IMR-90 (cell line): ENCODE results near the gene WSB1. TPM values are rescaled to one million over a fixed set of nuclear protein-coding genes. Genes with fewer than 3 reads are reported as not detected.

ENCODE experiments used
- ATAC-seq: fragments of 200-7000 bp; cut with Tn5 transposase; 2 replicates; pipeline ENCODE4 v1.9.1; 2020; ENCODE audit warnings: low read depth, mild to moderate bottlenecking, moderate library complexity
- BruUV-seq: library from RNA; stranded (reverse); fragments of 400-500 nt; replicated peaks from 2 replicates; lab custom pipeline; 2021; lab: Mats Ljungman, UMichigan
- CTCF ChIA-PET: fragments of 300-600 bp; formaldehyde crosslinking; extraction: SDS; loops from one replicate; lab custom pipeline; 2021; ENCODE audit warnings: antibody characterized with exemption; lab: Yijun Ruan, JAX
- POLR2A ChIA-PET: fragments of 300-600 bp; sonication (Branson Sonifier 250); formaldehyde crosslinking; loops from one replicate; lab custom pipeline; 2022; ENCODE audit warnings: antibody characterized with exemption; ENCODE audit not compliant: unreplicated experiment; lab: Charles Lee
- DNase-seq: peaks from one replicate; pipeline ENCODE4 v3.0.0; 2013
- H2AFZ ChIP-seq: replicated peaks from 2 replicates; pipeline ENCODE3; 2013; ENCODE audit warnings: low read length, mild to moderate bottlenecking; ENCODE audit not compliant: poor library complexity
- H2AK5ac ChIP-seq: 2 replicates; pipeline ENCODE4 v1.6.1; 2013; ENCODE audit warnings: low read depth, low read length, inconsistent platforms
- H2AK9ac ChIP-seq: replicated peaks from 2 replicates; pipeline ENCODE3; 2013; ENCODE audit warnings: mild to moderate bottlenecking, low read depth, low read length, moderate library complexity; ENCODE audit not compliant: poor library complexity
- H2BK120ac ChIP-seq: 2 replicates; pipeline ENCODE4 v1.6.1; 2013; ENCODE audit warnings: low read depth, low read length, inconsistent platforms
- H2BK15ac ChIP-seq: 3 replicates; pipeline ENCODE4 v1.6.1; 2013; ENCODE audit warnings: low read depth, low read length, inconsistent platforms
- H2BK20ac ChIP-seq: 2 replicates; pipeline ENCODE4 v1.6.1; 2013; ENCODE audit warnings: low read depth, mild to moderate bottlenecking, inconsistent platforms, low read length, moderate library complexity
- H2BK5ac ChIP-seq: 2 replicates; pipeline ENCODE4 v1.6.1; 2013; ENCODE audit warnings: mild to moderate bottlenecking, low read depth, low read length, inconsistent platforms; ENCODE audit not compliant: poor library complexity, severe bottlenecking
- H3K14ac ChIP-seq: replicated peaks from 2 replicates; pipeline ENCODE4 v1.6.1; 2013; ENCODE audit warnings: low read depth, low read length, inconsistent platforms
- H3K18ac ChIP-seq: 2 replicates; pipeline ENCODE4 v1.6.1; 2013; ENCODE audit warnings: low read depth, low read length, control low read depth
- H3K23ac ChIP-seq: 2 replicates; pipeline ENCODE4 v1.6.1; 2013; ENCODE audit warnings: low read depth, low read length, inconsistent platforms
- H3K27ac ChIP-seq: 2 replicates; pipeline ENCODE4 v1.5.1; 2013; ENCODE audit warnings: mild to moderate bottlenecking, control low read depth, low read length; ENCODE audit not compliant: insufficient read depth
- H3K27me3 ChIP-seq: 2 replicates; pipeline ENCODE4 v1.6.1; 2013; ENCODE audit warnings: low read length; ENCODE audit not compliant: control insufficient read depth, insufficient read depth
- H3K36me3 ChIP-seq: 2 replicates; pipeline ENCODE4 v1.6.1; 2013; ENCODE audit warnings: low read length, mixed read lengths; ENCODE audit not compliant: control insufficient read depth, insufficient read depth
- H3K4ac ChIP-seq: 2 replicates; pipeline ENCODE4 v1.6.1; 2013; ENCODE audit warnings: low read depth, low read length, inconsistent platforms
- H3K4me1 ChIP-seq: 2 replicates; pipeline ENCODE4 v1.6.1; 2013; ENCODE audit warnings: low read length, mixed read lengths; ENCODE audit not compliant: control insufficient read depth, insufficient read depth
- H3K4me2 ChIP-seq: 2 replicates; pipeline ENCODE4 v1.6.1; 2013; ENCODE audit warnings: low read depth, mild to moderate bottlenecking, control low read depth, low read length, moderate library complexity
- H3K4me3 ChIP-seq: 2 replicates; pipeline ENCODE4 v1.5.1; 2013; ENCODE audit warnings: low read depth, mild to moderate bottlenecking, control low read depth, low read length, moderate library complexity; ENCODE audit not compliant: insufficient read depth
- H3K56ac ChIP-seq: 2 replicates; pipeline ENCODE4 v1.6.1; 2013; ENCODE audit warnings: low read length, inconsistent platforms; ENCODE audit not compliant: insufficient read depth; ENCODE audit errors: extremely low read depth
- H3K79me1 ChIP-seq, 2 experiments: 2 replicates each; pipeline ENCODE4 v1.6.1; 2013; ENCODE audit warnings: low read length in 2 of 2, inconsistent platforms in 1 of 2, low read depth in 1 of 2
- H3K9ac ChIP-seq: 2 replicates; pipeline ENCODE4 v1.6.1; 2013; ENCODE audit warnings: low read depth, low read length, control low read depth
- H3K9me1 ChIP-seq: 2 replicates; pipeline ENCODE4 v1.6.1; 2013; ENCODE audit warnings: low read length, inconsistent platforms; ENCODE audit not compliant: insufficient read depth
- H3K9me3 ChIP-seq: 2 replicates; pipeline ENCODE4 v1.6.1; 2013; ENCODE audit warnings: low read length; ENCODE audit not compliant: control insufficient read depth, insufficient read depth
- H4K20me1 ChIP-seq: 2 replicates; pipeline ENCODE4 v1.6.1; 2013; ENCODE audit warnings: low read length, inconsistent platforms; ENCODE audit not compliant: insufficient read depth
- H4K5ac ChIP-seq: 2 replicates; pipeline ENCODE4 v1.6.1; 2013; ENCODE audit warnings: mild to moderate bottlenecking, low read depth, low read length, control low read depth
- H4K8ac ChIP-seq, 2 experiments: 2 replicates each; pipeline ENCODE4 v1.6.1; 2013; ENCODE audit warnings: low read depth in 2 of 2, low read length in 2 of 2, control low read depth in 1 of 2, inconsistent platforms in 1 of 2
- H4K91ac ChIP-seq: 2 replicates; pipeline ENCODE4 v1.6.1; 2013; ENCODE audit warnings: low read depth, low read length, inconsistent platforms; ENCODE audit not compliant: insufficient read depth
- BHLHE40 ChIP-seq: fragments of 150-350 bp; IDR thresholded peaks from 2 replicates; pipeline ENCODE4 v1.6.1; 2016; ENCODE audit warnings: mild to moderate bottlenecking, low read depth, low read length
- CEBPB ChIP-seq: IDR thresholded peaks from 2 replicates; pipeline ENCODE4 v1.6.1; 2012; ENCODE audit warnings: low read depth, low read length, improper control_type of control experiment
- CHD1 ChIP-seq: IDR thresholded peaks from 2 replicates; pipeline ENCODE4 v1.6.1; 2012; ENCODE audit warnings: low read depth, low read length, improper control_type of control experiment
- CTCF ChIP-seq: conservative IDR thresholded peaks from 2 replicates; pipeline ENCODE4 v1.5.1; 2012; ENCODE audit warnings: mild to moderate bottlenecking, low read depth, low read length, improper control_type of control experiment
- ELK1 ChIP-seq: fragments of 150-350 bp; IDR thresholded peaks from 2 replicates; pipeline ENCODE4 v1.6.1; 2016; ENCODE audit warnings: low read depth, mild to moderate bottlenecking, low read length, moderate library complexity, borderline replicate concordance
- FOS ChIP-seq: fragments of 150-350 bp; IDR thresholded peaks from 2 replicates; pipeline ENCODE4 v1.6.1; 2016; ENCODE audit warnings: low read depth, low read length
- MAFK ChIP-seq: IDR thresholded peaks from 2 replicates; pipeline ENCODE4 v1.6.1; 2012; ENCODE audit warnings: low read depth, low read length, improper control_type of control experiment
- MAZ ChIP-seq: IDR thresholded peaks from 2 replicates; pipeline ENCODE4 v1.6.1; 2012; ENCODE audit warnings: low read depth, mild to moderate bottlenecking, low read length, improper control_type of control experiment, moderate library complexity, borderline replicate concordance
- NFE2L2 ChIP-seq: fragments of 150-350 bp; IDR thresholded peaks from 2 replicates; pipeline ENCODE4 v1.6.1; 2016; ENCODE audit warnings: low read depth, mild to moderate bottlenecking, low read length
- RAD21 ChIP-seq: IDR thresholded peaks from 2 replicates; pipeline ENCODE4 v1.6.1; 2012; ENCODE audit warnings: low read length, improper control_type of control experiment
- RCOR1 ChIP-seq: IDR thresholded peaks from 2 replicates; pipeline ENCODE4 v1.6.1; 2012; ENCODE audit warnings: mild to moderate bottlenecking, low read length, improper control_type of control experiment; ENCODE audit not compliant: insufficient replicate concordance
- RFX5 ChIP-seq: IDR thresholded peaks from 2 replicates; pipeline ENCODE4 v1.8.0; 2012; ENCODE audit warnings: low read depth, mild to moderate bottlenecking, low read length, moderate library complexity
- SMC3 ChIP-seq: fragments of 150-350 bp; IDR thresholded peaks from 2 replicates; pipeline ENCODE4 v1.6.1; 2016; ENCODE audit warnings: low read depth, mild to moderate bottlenecking, antibody characterized with exemption, low read length, moderate library complexity
- USF2 ChIP-seq: fragments of 150-350 bp; IDR thresholded peaks from 2 replicates; pipeline ENCODE4 v1.6.1; 2017; ENCODE audit warnings: mild to moderate bottlenecking, antibody characterized with exemption, low read length, low read depth
- WGBS, 2 experiments: methylation state at CpG; one replicate each; pipeline versions ENCODE4 v1.1.5 to v1.1.7; 2013; ENCODE audit warnings: missing lambda C conversion rate in 2 of 2; ENCODE audit not compliant: insufficient read length in 1 of 2; ENCODE audit errors: extremely low coverage in 2 of 2; 5-methylcytosine and 5-hydroxymethylcytosine counted together
- dilution Hi-C: fragments of 300-500 bp; cut with HindIII; formaldehyde crosslinking; loops from one replicate; pipeline ENCODE4 v1.14.3; 2018; ENCODE audit warnings: low sequenced_read_pairs; ENCODE audit not compliant: unreplicated experiment
- in situ Hi-C: fragments of 300-500 bp; cut with MboI; formaldehyde crosslinking; loops from 3 replicates; pipeline ENCODE4 v1.14.3; 2019; ENCODE audit warnings: low sequenced_read_pairs, inconsistent platforms, mixed read lengths
- intact Hi-C: fragments of 100-400 bp; cut with micrococcal nuclease; formaldehyde crosslinking; loops from 2 replicates; pipeline ENCODE4 v1.10.0; 2022
- polyA plus RNA-seq, 3 experiments: library from polyadenylated mRNA; depleted of rRNA; stranded (reverse); fragments of >200 nt; gene quantifications; 2 replicates each; pipeline ENCODE4 v1.2.3, GENCODE V29; 2012; ENCODE audit warnings: low replicate concordance in 1 of 3
- total RNA-seq: library from RNA; depleted of rRNA; stranded (reverse); fragments of >200 nt; gene quantifications from 2 replicates; pipeline ENCODE4 v1.2.3, GENCODE V29; 2012

Gene WSB1
- total and polyA plus RNA-seq, 2 of the 4 experiments (the other 2 are of a cell fraction) = 140 to 266 TPM

GRCh38 chr17:27353461-27354050, 59.6 kb downstream of the WSB1 start:
- Histone ChIP-seq H3K56ac (peak overlapping the region; percentile 82), H2AFZ (peak overlapping the region; percentile 96), H4K5ac (peak overlapping the region; percentile 41), H3K4me3 (peak overlapping the region; percentile 51), H3K14ac (peak overlapping the region; percentile 95), H3K36me3 (no peaks in the 10 kb centered on the region), H3K4me1 (peaks cover 10% of the 10 kb centered on the region), H3K9me1 (peaks cover 6% of the 10 kb centered on the region), H3K79me1 (peaks cover 7 to 19% of the 10 kb centered on the region in 2 experiments; a peak in 3 of 4 replicates), H3K4ac (peak overlapping the region; percentile 93), H4K20me1 (no peaks in the 10 kb centered on the region), H3K9me3 (no peaks in the 10 kb centered on the region), H3K27me3 (no peaks in the 10 kb centered on the region), H3K4me2 (peak overlapping the region; percentile 87), H2AK9ac (peak overlapping the region; percentile 88), H3K23ac (peak overlapping the region; percentile 92; the same call in 1 of the 2 replicates), H2AK5ac (peak overlapping the region; percentile 85), H4K91ac (peak overlapping the region; percentile 98), H2BK120ac (peak overlapping the region; percentile 92), H3K18ac (peak overlapping the region; percentile 62; the same call in 1 of the 2 replicates), H2BK20ac (peak overlapping the region; percentile 90), H4K8ac (peak overlapping the region; percentile 96 to 100), H2BK5ac (peak overlapping the region; percentile 88), H2BK15ac (peak overlapping the region; percentile 97; the same call in 2 of the 3 replicates), H3K27ac (peak overlapping the region; percentile 90), H3K9ac (peak overlapping the region; percentile 80)
- ChIA-PET POLR2A (no interaction called here), CTCF (interaction anchor here (0.6 to 2.0 kb wide), 8 partner anchors 57 to 247 kb away, joined by 3 to 9 read pairs (median 4); no protein-coding TSS in a partner anchor)
- ATAC-seq = peak; percentile 96
- no CpG with 5 or more reads among the region's 57 CpGs for WGBS, 2 experiments
- dilution Hi-C loops (no loop called here), in situ Hi-C loops (loop anchor here (5.0 kb wide), 1 partner anchor 244 kb away; no protein-coding TSS in a partner anchor), intact Hi-C loops (loop anchor here (1.0 to 5.0 kb wide), 7 partner anchors 79 to 299 kb away; partner anchors contain the start of gene KSR1)
- DNase-seq = peak; percentile 92
- BruUV-seq = no TSS peak
- peak; percentile 96 for TF ChIP-seq SMC3
- peak; percentile 46; the same call in 1 of the 2 replicates for TF ChIP-seq BHLHE40
- no peak for TF ChIP-seq CHD1
- TF ChIP-seq NFE2L2 = 0 out of 2 replicates have a peak, but pooled peaks have one; percentile 39
- no peak for TF ChIP-seq RFX5
- peak; percentile 99 for TF ChIP-seq FOS
- TF ChIP-seq RAD21 = peak; percentile 98
- peak; percentile 99 for TF ChIP-seq CTCF
- TF ChIP-seq MAZ = peak; percentile 96
- no peak for TF ChIP-seq MAFK
- TF ChIP-seq CEBPB = peak; percentile 40; the same call in 1 of the 2 replicates
- TF ChIP-seq ELK1 = no peak
- TF ChIP-seq RCOR1 = no peak
- TF ChIP-seq USF2 = no peak
